Hematopoietic multipotent progenitor cell treated with erythropoietin and hydrocortisone succinate and interleukin-3 and kit ligand, for 8 days (in vitro differentiated cells): ENCODE measurements around the gene ARHGAP15.

Source experiments
- DNase-seq: peaks from one replicate; pipeline ENCODE4 v3.0.0-alpha.2; 2015

The ARHGAP15 gene

DNA sequence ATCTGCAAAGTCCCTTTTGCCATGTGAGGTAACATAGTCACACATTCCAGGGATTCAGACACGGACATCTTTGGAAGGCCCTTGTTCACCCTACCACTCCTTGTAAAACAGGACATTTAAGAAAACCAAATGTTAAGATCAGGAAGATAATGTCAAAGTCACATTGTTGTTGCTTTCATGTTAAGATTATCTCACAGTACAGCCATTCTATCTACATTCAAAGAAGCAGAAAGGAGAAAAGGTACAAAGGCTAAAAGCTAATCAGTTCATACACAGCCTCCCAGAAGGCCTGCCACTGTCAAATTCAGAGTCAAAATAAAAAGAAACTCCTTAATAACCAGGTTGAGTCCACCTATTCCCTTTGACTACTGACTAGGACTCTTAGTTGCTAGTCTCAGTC, 573.7 kb downstream of the ARHGAP15 start:
- no peak for DNase-seq

DNA sequence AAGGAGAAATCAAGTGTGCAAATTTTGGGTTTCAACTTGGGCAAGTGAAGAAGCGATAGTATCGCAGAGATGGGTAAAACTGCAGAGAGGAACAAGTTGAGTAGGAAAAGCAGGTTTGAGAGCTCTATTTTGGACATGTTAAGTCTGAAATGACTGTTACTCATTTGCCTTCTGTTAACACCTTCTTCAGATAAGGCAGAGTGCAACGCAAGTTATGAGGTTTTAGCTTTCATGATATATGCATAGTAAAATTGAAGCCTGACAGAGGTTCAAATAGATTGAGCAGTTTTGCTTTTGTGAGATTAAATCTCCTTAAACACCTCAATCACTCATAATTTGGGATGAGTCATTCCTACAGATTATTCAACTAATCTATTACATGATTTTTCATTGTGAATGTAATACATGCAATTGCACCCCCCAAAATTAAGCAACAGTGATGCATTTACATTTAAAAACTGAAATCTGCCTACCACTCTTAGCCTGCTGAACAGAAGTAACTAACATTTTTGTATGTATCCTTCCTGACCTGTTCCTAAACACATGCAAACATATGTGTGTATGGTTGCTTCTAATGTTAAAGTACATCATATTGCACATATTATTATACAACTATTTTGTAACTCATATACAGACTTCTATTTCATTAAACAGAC, 575.4 kb downstream of the ARHGAP15 start:
- no peak for DNase-seq

DNA sequence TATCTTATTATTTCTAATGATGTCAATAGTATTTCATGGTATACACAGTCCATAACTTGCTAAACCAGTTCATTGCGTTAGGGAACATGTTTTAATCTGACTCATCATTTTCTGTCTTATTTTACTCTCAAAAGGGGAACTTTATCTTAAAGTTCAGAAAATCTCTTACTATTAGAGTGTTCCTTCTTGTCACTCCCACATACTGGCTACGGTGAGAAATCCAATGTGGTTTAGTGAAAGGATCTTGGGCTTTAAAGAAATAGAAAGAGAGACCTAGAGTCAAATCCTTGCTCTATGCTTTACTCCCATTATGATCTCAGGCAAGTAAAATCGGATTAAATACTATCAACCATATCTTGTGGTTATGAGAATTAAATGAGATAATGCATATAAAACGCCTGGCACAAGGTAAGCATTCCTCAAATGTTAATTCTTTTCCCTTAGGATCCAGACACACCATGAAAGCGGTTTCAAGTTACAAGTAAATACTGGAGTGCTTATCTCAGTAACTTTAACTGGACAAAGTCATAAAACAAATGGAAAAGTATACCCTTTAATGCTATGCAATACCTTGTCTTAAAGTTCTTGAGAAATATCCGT, 576.0 kb downstream of the ARHGAP15 start:
- no peak for DNase-seq

DNA sequence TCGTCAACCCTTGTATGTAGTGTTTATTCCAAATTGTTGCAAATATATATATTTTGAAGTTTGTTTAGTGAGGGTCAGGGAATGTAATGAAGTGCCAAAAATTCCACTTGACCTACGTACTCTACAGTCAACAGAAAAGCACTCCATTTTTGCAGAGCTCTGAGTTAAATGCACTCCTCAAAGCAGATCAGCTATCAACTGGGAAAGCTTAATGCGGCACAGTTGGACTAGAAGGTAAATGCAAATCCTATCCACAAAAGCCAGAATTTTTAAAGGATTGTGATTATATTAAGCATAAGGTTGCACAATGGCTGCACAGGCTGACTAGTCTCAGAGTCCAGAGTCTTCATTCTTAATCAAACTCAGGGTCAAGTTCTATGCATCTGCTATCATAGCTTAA, 577.1 kb downstream of the ARHGAP15 start:
- DNase-seq = no peak

DNA sequence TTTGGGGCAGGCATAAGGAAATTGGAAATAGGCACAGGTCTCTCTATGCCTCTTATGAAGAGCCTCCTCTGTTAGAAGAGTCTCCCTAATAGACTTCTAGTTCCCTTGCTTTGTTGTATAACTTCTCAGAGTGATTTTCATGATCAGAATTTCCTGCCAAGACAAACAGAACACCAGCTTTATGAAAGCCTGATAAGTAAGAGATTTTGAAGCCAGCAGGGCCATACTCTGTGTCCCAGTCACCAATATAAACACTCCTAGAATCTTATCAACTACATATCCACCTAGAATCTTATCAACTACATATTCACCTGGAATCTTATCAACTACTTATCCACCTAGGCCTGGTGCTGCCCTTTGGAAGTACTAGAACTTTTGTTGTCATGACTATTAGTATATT, 579.5 kb downstream of the ARHGAP15 start:
- DNase-seq = no peak

DNA sequence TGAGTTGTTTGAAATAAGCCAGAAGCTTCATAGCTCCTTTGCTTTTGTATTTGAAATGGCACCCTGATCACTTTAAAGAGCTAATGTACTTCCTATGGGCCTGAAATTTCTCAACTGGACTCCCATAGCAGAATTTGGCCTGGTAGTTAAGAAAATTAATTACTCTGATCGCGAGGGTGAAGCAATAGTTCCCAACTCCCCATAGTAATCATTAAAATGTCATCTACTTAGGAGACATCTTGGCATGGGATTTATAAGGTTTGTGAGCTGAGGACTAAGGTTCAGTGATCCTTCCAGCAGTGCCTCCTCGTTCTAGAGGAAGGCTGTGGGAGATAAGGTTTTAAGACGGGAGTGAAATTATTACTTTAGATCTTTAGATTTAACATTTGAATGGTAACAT, 581.0 kb downstream of the ARHGAP15 start:
- no peak for DNase-seq

DNA sequence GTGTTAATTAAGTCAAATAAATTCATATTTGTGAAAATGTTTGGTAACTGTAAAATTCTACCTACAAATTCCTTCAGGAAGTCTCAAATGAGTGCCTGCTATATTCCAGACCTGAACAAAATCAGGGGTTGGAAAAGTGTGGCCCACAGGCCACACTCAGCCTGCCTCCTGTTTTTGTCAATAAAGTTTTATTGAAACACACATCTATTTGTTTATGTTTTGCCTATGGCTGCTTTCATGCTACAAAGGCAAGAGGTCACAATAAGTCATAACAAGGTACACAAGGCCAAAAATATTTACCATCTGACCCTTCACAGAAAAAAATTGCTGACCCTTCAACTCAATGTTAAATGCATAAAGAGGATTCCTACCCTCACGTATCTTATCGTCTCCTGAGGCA, 581.7 kb downstream of the ARHGAP15 start:
- DNase-seq = no peak

DNA sequence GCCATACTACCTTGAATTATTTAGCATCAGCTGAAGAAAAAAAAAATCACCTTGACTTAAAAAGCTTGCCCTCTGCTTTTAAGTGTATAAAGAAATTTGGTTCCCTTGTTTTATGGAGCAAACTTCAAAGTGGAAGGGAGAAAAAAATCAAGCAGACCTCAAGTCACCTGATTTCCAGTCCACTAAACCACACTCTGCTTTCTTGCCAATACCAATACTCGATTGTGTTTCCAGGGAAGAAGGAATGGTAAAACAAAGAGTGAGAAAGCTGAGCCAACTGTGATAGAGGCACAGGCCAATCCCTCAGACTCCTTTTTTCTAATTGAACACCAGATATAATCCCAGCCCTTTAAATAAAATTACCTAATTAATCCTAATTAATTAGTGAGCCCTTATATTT, 587.3 kb downstream of the ARHGAP15 start:
- no peak for DNase-seq

DNA sequence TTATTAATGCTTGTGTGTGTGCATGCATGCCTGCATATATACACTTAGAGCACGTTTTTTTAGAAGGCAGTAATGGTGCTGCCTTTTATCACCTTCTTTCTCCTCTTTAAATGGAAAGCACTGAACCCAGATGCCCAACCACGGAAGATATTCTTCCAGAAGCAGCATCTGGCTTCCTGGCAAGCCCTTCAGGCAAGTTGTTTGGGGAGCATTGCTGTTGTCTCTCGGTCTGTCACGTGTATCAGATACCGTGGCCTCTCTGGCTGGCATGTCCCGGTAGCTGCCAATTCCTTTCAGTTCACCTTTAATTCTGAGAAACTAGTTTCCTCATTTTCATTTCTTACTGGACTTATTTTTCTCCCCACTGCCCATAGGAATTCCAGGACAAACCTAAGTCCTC, 587.8 kb downstream of the ARHGAP15 start:
- no peak for DNase-seq

DNA sequence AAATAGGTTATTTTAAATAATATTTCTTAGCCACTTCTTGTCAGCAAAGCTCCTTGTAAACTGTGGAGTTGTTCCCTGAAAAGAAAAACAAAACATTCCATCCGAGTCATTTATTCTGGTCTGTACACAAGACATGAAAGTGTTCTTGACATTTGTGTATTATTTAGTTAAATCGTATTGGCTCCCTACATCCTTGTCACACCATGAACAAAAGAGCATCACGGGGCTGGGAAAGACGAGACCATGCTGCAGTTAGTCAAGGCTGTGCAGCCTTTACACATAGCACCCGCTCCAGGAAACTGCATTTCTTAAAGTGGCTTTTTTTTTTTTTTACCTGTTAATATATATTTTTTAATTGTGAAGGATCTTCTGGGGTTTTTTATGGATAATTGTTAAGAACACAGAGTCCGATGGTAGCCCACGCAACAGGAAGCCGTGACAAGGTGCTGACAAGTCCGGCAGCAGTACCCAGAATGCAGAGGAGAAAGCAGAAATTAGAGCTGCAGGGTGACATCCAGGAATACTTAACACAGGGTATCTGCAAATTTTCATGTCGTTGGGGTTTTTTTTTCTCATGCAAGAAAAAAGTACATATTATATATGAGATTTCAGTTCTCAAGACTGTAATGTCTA, 588.4 kb downstream of the ARHGAP15 start:
- DNase-seq = no peak

DNA sequence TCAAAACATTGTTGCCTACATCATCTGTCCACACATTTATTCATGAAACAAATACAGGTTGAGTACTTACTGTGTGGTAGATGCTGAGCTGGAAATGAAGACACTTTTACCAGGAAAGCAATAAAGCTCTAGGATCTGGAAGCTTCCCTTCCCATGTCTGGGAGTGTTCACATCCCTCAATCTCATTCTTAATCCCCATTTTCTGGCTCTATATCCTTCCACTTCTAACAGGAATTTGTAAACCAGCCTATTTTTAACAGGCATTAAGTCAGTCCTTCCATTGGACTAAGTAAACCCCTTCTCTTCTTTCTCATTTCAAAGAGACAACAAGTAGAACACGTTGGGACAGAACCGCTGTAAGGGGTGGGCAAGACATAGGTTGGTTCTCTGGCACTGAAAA, 589.5 kb downstream of the ARHGAP15 start:
- no peak for DNase-seq

DNA sequence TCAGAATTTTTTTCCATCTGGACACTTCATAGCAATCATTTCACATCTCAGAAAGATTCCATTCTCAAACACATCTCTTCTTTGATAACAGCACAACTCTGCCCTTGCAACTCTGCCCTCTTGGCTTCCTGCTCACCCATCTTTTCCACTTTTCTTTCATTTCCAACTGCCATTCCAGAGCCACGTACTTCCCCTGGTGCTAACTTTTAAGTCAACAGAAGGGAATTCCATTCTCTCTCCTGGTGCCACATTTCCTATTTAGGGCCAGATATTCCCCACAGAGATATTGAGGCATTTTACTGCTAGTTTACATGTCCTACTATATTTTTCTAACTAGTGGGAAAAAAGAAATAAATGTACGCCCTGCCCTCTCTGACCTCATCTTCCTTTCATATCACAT, 590.2 kb downstream of the ARHGAP15 start:
- no peak for DNase-seq

DNA sequence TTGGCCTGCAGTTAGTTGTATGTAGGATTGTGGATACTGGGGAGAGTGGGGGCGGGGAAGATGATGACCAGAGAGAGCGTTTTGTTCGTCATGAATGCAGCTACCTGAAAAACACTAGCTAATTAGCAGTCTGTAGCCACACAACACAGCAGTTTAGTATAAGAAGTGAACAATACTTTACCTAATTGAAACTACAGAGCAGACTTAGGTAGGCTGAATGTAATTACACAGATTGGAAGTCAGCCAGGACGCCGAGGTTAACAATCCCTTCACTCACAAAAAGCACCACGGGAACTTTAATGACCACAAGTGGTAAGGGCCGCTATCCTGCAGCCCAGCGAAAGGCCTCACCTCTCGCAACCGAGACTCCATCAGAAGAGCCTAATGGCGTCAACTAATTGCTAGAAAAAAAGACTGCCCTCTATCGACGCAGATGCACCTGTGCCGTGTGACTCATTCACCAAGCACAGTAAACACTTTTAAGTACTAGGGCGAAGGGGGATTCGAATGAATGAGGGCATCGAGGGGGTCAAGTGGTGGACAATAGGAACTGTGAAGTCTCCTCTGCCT, 591.0 kb downstream of the ARHGAP15 start:
- no peak for DNase-seq

DNA sequence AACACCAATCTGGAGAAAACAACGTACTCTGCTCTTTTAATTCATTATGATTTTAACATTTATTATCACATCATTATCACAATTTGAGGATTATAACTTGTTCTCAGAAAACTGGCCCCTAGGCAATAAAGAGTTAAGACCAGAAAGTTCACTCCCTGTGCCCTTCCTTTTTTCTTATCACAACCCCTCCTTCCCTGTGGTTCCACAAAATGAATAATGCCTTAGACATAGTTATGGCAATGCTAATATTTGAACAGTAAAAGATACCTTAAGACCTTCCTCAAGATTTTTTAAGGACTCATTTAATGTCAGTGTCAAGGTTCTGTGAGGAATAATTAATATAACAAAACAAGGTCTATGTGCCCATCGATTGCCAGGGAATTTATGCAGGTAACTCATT, 596.2 kb downstream of the ARHGAP15 start:
- no peak for DNase-seq

DNA sequence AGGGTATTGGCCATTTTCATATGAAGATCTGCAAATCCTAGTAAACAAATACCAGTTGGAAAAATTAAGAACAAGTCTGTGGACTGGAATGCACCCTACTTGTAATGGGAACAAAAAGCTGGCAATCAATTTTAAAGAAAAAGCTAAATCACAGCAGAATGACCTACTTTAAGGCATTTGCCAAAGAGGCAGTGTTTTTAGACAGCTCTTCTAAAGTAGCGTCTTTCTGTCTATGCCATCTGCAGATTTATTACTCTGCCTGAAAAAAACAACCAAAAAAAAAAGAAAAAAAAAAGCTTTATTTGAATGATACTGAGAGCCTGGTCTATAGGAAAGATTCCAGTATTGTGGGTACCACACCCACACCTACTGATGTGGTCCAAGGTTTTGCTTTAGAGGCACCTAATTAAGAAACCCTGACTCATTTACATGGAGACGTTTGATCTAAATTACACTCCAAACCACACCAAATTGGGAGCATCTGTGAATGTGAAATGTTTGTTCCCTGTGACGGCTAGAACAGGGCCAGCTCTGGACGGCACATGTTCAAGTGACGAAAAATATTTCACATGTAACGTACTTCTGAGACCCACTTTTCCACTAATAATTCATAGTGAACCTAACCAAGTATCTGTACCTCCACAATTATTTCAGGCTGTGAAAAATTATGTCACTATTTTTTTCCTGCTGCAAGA, 597.1 kb downstream of the ARHGAP15 start:
- DNase-seq = no peak

DNA sequence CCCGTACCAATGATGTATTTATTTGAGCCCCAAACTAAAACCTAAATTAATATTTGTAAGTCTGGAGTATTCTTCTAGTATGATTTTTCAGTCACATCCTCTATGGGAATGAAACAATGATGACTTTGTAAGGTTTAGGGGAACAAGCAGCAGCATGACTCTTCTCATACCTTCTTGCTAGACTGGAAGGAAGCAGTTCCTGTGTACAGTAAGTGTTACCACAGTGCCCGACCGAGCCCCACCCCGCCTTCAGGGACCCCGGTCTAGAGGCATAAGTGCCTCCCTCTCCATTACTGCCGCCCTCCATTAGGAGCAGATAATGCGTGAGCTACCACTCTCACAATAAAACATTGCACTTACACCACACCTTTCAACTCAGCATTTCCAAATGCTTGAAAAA, 599.3 kb downstream of the ARHGAP15 start:
- no peak for DNase-seq

DNA sequence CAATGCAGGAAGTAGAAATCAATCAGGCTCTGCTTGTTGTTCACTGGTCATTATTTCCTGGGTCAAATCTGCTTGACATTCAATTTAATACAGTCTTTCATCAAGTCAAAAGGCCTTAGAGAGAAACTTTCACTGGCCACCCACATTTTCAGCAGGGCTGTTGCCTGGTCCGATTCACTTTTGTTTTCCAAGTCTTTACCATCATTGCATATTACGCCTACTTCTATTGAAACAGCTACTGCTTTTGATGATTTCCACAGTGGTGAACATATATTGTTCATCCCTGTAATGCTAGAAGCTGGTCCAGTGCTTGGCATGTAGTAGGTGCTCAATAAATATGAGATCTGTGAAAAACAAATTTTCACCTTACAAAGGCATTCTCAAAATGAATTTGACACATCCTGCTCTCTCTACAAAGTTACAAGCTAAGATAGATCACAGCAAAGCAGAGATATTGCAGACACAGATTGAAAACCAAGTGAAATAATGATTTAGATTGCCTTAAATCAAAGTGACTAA, 600.1 kb downstream of the ARHGAP15 start:
- DNase-seq = no peak

DNA sequence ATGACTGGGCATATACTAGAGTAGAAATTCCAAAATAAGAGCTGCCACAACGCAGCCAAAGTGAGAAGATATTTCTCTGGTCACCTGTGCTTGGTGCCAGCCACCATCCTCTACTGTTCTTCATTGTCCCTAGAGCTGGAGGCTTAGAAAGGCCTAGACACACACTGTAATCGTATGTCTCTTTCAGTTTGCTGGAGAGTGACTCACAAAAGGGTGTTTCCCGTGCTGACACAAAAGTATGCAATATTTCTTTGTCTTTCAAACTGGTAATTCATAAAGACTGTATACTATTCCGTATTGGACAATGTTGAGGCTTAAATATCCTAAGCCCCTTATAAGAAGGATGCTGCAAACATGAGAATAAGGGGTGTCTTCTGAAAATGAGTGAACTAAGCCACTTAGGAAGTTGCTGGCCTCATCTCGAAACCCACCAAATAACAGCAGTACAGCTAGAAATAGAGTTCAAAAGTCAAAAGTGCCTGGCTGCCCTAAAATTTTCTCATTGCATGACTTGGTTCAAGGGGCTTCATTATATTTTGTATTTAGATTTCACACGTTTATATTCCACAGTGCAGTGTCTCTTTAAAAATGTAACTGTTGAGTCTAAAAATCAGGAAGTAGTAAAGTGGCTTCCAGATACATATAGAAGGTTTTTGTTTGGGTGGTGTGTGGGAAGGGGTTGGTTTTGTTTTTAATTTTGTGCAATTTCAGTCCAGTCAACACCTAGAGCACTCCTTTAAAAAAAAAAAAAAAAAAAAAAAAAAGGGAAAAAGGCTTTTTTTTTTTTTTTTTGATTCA, 601.1 kb downstream of the ARHGAP15 start:
- no peak for DNase-seq

DNA sequence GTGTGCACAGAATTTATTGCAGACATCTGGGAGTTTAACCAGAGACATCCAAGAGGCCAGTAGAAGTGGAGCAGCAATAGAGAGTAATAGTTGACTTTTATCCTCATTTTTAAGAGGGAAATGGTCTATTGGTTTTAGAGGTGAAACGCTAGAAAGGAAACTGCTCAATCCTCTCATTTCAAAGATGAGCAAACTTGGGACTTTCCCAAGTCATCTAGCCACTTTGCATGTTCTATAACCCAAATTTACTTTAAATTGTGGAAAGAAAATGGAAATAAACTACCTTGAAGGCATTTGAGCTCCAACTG, 601.7 kb downstream of the ARHGAP15 start:
- no peak for DNase-seq

DNA sequence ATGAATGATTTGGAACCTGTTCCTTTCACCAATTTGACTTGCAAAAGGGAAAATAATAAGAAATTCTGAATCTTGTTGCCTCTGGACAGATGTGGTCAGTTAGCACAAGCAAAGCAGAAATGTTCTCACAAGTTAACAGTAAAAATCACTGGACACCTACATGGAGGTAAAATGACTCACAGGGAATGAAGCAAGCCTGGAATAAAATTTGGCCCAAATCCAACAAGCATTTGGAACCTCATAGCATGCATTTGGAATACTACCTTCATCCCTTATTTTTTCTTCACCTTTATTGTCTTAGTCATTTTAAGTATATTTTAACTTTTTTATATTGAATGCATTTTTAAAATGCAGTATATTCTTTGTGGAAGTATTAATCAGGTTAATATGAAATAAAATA, 602.9 kb downstream of the ARHGAP15 start:
- no peak for DNase-seq

DNA sequence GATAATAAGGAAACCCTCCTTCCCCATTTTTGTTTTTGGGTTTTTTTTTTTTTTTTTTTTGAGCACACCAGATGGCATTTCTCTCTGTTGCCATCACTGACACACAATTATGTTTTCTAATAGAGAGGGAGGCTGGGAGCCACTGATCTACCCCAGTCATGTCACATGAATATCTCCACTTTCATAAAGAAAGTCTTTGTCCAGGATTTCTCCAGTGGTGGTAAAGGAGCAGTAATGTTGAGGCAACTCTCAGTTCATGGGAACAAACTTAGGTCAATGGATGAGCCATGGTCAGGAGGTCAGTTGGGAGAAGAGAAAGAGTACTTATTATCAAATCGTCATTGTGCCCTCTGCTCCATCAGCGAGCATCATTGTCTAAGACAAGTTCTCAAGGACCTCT, 603.7 kb downstream of the ARHGAP15 start:
- DNase-seq = no peak

DNA sequence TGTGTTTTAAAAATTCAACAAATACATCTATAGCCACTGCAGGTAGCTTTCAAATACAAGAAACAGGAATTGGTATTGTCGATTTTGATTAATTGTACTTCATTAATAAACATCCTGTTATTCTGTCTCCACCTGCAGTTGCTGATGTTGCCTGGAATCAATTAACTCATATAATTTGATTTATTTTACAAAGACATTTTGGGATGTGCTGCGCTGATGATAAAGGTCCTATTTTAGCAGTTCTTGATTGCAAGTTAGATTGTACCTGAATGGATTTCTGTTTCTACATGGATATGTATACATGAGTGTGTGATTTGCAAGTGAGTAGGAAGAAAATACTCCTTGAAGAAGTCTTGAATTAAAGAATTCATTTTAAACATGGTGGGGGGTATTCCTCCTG, 605.3 kb downstream of the ARHGAP15 start:
- no peak for DNase-seq

DNA sequence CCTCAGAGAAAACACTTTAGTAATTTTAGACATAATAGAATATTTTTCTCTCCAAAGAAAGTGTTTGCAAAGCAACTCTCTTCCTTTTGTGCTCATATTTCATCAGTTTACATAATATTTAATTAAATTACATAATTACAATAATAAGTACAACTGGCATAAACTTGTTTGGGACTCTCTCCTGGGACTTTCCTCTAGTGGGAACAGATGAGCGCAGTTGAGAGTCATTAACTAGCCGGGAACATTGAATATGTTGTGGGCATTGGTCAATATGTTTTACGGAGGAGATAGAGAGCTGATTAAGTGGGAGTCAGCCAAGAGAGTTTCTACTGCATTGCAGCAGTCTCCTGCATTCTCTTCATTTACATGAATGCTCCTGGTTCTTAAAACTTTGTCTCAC, 607.7 kb downstream of the ARHGAP15 start:
- DNase-seq = no peak
